ENCODE data around the gene BCOR. TPM values are rescaled to one million over a fixed set of nuclear protein-coding genes. Genes with fewer than 3 reads are reported as not detected.

The BCOR gene
- total RNA-seq, 1 experiment from 2014 or later = 48.3 TPM

GRCh38 chrX:40106676-40107290 is 9.0 kb upstream of the BCOR start:
- no peaks in the 10 kb centered on the region for H3K36me3 ChIP-seq (ENCODE audit: control insufficient read depth, insufficient read depth, low read length)
- H3K9me3 ChIP-seq (ENCODE audit: control insufficient read depth, insufficient read depth, low read depth, low read length) = no peaks in the 10 kb centered on the region
- intact Hi-C loops (cut with micrococcal nuclease; ENCODE audit: unreplicated experiment) = loop anchor here (10.0 kb wide), 1 partner anchor 158 kb away; no protein-coding TSS in a partner anchor
- CTCF ChIA-PET = no interaction called here
- ATAC-seq = no peak
- TF ChIP-seq SIN3A (IDR thresholded peaks at IDR 0.05; ENCODE audit: borderline replicate concordance, insufficient read depth, low read depth, low read length) (no peak), CTCF (IDR thresholded peaks at IDR 0.05) (no peak), POLR2AphosphoS5 (IDR thresholded peaks at IDR 0.05; ENCODE audit: low read depth, low read length) (no peak), REST (IDR thresholded peaks at IDR 0.05; ENCODE audit: insufficient read depth in 1 of 2, low read depth in 2 of 2, low read length in 1 of 2) (no peak), TCF7L2 (IDR thresholded peaks at IDR 0.05; ENCODE audit: low read depth, low read length) (no peak)
- peaks cover 12% of the 10 kb centered on the region for H3K4me1 ChIP-seq (ENCODE audit: control insufficient read depth, insufficient read depth, low read length)
- POLR2A ChIA-PET = no interaction called here
- peak overlapping the region; percentile 43 to 50 for H3K4me3 ChIP-seq (ENCODE audit: low read depth in 2 of 2, low read length in 2 of 2)
- no peaks in the 10 kb centered on the region for H3K27me3 ChIP-seq (ENCODE audit: control insufficient read depth, insufficient read depth, low read length)
- BruUV-seq (replicated peaks) = no TSS peak
- in situ Hi-C loops (cut with HindIII; ENCODE audit: low pct_unique_long_range_greater_than_20kb, low sequenced_read_pairs) = no loop called here
- no peak for DNase-seq (ENCODE audit: low read depth, low spot score)
- H3K27ac ChIP-seq (ENCODE audit: low read length) = peak overlapping the region; percentile 90

GRCh38 chrX:40105835-40106675 is 8.3 kb upstream of the BCOR start:
- BruUV-seq (replicated peaks) = no TSS peak
- ATAC-seq (peak; percentile 22), DNase-seq (ENCODE audit: low read depth, low spot score) (no peak)
- ChIA-PET POLR2A (no interaction called here), CTCF (interaction anchor here (0.6 kb wide), 1 partner anchor 375 kb away, joined by 3 read pairs; no protein-coding TSS in a partner anchor)
- Histone ChIP-seq H3K4me1 (ENCODE audit: control insufficient read depth, insufficient read depth, low read length) (peaks cover 19% of the 10 kb centered on the region), H3K27ac (ENCODE audit: low read length) (peak overlapping the region; percentile 90), H3K4me3 (ENCODE audit: low read depth in 2 of 2, low read length in 2 of 2) (peak overlapping the region; percentile 43 to 50), H3K9me3 (ENCODE audit: control insufficient read depth, insufficient read depth, low read depth, low read length) (no peaks in the 10 kb centered on the region), H3K27me3 (ENCODE audit: control insufficient read depth, insufficient read depth, low read length) (no peaks in the 10 kb centered on the region), H3K36me3 (ENCODE audit: control insufficient read depth, insufficient read depth, low read length) (no peaks in the 10 kb centered on the region)
- in situ Hi-C loops (cut with HindIII; ENCODE audit: low pct_unique_long_range_greater_than_20kb, low sequenced_read_pairs) = no loop called here
- intact Hi-C loops (cut with micrococcal nuclease; ENCODE audit: unreplicated experiment) = loop anchor here (10.0 kb wide), 1 partner anchor 159 kb away; no protein-coding TSS in a partner anchor
- no peak for TF ChIP-seq TCF7L2 (IDR thresholded peaks at IDR 0.05; ENCODE audit: low read depth, low read length)
- no peak for TF ChIP-seq POLR2AphosphoS5 (IDR thresholded peaks at IDR 0.05; ENCODE audit: low read depth, low read length)
- TF ChIP-seq SIN3A (IDR thresholded peaks at IDR 0.05; ENCODE audit: borderline replicate concordance, insufficient read depth, low read depth, low read length) = no peak
- TF ChIP-seq CTCF (IDR thresholded peaks at IDR 0.05) = no peak
- TF ChIP-seq REST (IDR thresholded peaks at IDR 0.05; ENCODE audit: insufficient read depth in 1 of 2, low read depth in 2 of 2, low read length in 1 of 2) = no peak
